CD4-positive, CD25-positive, alpha-beta regulatory T cell (primary cell): ENCODE data around the gene BRWD1. TPM values are rescaled to one million over a fixed set of nuclear protein-coding genes. Genes with fewer than 3 reads are reported as not detected.
A peak's percentile ranks its signal among the peaks of the same experiment; 100 is the strongest.

ENCODE experiments used
- ATAC-seq, 2 donors: fragments of 150-1000 bp; cut with Tn5 transposase; one replicate each; pipeline ENCODE4 v1.10.0; 2021; ENCODE audit warnings: low read depth in 2 of 2, moderate number of reproducible peaks in 2 of 2, moderate library complexity in 1 of 2
- DNase-seq, 3 donors: peaks; one replicate each; pipeline versions ENCODE4 v3.0.0 to v3.0.0-alpha.2; 2012 to 2022; ENCODE audit warnings: mixed read lengths in 1 of 3
- H3K27ac ChIP-seq: one replicate; pipeline ENCODE4 v1.7.0; 2013; ENCODE audit warnings: mild to moderate bottlenecking, low read length; ENCODE audit not compliant: insufficient read depth, poor library complexity, severe bottlenecking
- H3K27me3 ChIP-seq: one replicate; pipeline ENCODE4 v1.7.0; 2013; ENCODE audit warnings: low read length; ENCODE audit not compliant: control insufficient read depth, insufficient read depth
- H3K36me3 ChIP-seq: one replicate; pipeline ENCODE4 v1.7.0; 2013; ENCODE audit warnings: mild to moderate bottlenecking, low read length, moderate library complexity; ENCODE audit not compliant: control insufficient read depth, insufficient read depth
- H3K4me1 ChIP-seq: 2 replicates; pipeline ENCODE4 v1.7.0; 2013; ENCODE audit warnings: mild to moderate bottlenecking, low read length; ENCODE audit not compliant: insufficient read depth, control insufficient read depth, poor library complexity, severe bottlenecking
- H3K4me3 ChIP-seq: one replicate; pipeline ENCODE4 v1.7.0; 2013; ENCODE audit warnings: low read depth, mild to moderate bottlenecking, low read length, moderate library complexity
- H3K9me3 ChIP-seq, 2 experiments: 1 replicate in 1 of 2; 2 replicates in 1 of 2; pipeline ENCODE4 v1.7.0; 2013; ENCODE audit warnings: low read length in 2 of 2, mild to moderate bottlenecking in 1 of 2, moderate library complexity in 1 of 2; ENCODE audit not compliant: control insufficient read depth in 2 of 2
- H3K27ac Mint-ChIP-seq, 3 donors: one replicate each; pipeline ENCODE4 v1.8.0; 2020 to 2022; ENCODE audit warnings: mild to moderate bottlenecking in 3 of 3, mixed read lengths in 3 of 3, moderate library complexity in 2 of 3
- H3K27me3 Mint-ChIP-seq: one replicate; pipeline ENCODE4 v1.8.0; 2022; ENCODE audit warnings: mild to moderate bottlenecking, mixed read lengths
- H3K36me3 Mint-ChIP-seq: one replicate; pipeline ENCODE4 v1.8.0; 2020; ENCODE audit warnings: mixed read lengths
- H3K4me1 Mint-ChIP-seq, 4 donors: one replicate each; pipeline ENCODE4 v1.8.0; 2020 to 2022; ENCODE audit warnings: mixed read lengths in 4 of 4, mild to moderate bottlenecking in 1 of 4
- H3K4me3 Mint-ChIP-seq, 4 donors: one replicate each; pipeline ENCODE4 v1.8.0; 2020 to 2022; ENCODE audit warnings: mild to moderate bottlenecking in 4 of 4, mixed read lengths in 4 of 4, moderate library complexity in 3 of 4
- H3K9me3 Mint-ChIP-seq, 7 donors: one replicate each; pipeline ENCODE4 v1.8.0; 2020 to 2022; ENCODE audit warnings: mixed read lengths in 7 of 7, mild to moderate bottlenecking in 3 of 7, moderate library complexity in 2 of 7
- polyA plus RNA-seq, 4 donors: library from polyadenylated mRNA; unstranded; fragments of 300-500 nt; fragmentation: Illumina TruSeq; gene quantifications; one replicate each; pipeline ENCODE4 v1.2.3, GENCODE V29; 2021
- total RNA-seq: library from RNA; stranded (reverse); gene quantifications from one replicate; pipeline ENCODE4 v1.2.3, GENCODE V29; 2022

BRWD1 gene
- total RNA-seq (110 TPM), polyA plus RNA-seq (10 to 100 TPM; 33.9 to 44.1 (median 41.1) TPM)

DNA sequence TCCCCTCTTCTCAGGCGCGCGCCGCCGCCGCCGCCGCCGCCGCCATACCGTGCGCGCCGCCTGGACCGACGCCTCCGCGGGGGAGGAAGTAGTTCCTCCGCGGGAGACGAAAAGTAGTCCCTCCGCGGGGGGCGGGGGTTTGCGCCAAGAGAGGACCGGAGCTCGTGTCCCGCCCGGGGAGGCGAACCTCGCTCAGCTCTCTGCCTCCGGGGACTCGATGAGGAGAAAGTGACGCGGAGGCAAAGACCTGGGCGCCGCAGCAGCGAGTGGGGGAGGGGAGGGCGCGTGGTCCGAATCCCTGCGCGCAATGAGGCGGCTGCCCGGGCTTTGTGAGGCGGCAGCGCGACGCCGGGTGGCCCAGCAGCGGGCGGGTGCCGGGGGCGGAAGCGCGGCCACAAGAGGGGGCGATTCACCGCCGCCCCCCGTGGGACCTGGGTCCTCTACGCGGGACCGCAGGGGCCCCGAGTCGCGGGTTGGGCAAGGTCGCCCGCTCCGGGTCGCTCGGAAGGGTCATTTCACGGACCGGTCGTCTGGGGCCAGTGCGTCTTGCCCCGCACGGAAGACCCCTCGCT lies at the start of gene BRWD1:
BRWD1 (minus strand) TSS at position 62 of the 572 bp plus-strand sequence. CDS start 141 bp downstream, outside the sequence.
- Histone ChIP-seq H3K9me3 (no peaks in the 10 kb centered on the region), H3K36me3 (peaks cover 15% of the 10 kb centered on the region), H3K4me3 (peak within 1 kb of the TSS; percentile 86), H3K27me3 (no peaks in the 10 kb centered on the region), H3K4me1 (peaks cover 40% of the 10 kb centered on the region), H3K27ac (peak within 1 kb of the TSS; percentile 85)
- Mint-ChIP-seq H3K27ac (peak within 1 kb of the TSS; percentile 94 to 97 (median 97)), H3K27me3 (peaks cover 14% of the 10 kb centered on the region), H3K36me3 (peaks cover 15% of the 10 kb centered on the region), H3K9me3 (peaks cover 0 to 5% (median 0%) of the 10 kb centered on the region in 7 donors), H3K4me3 (peak within 1 kb of the TSS; percentile 90 to 98 (median 92)), H3K4me1 (peaks cover 6 to 53% (median 40%) of the 10 kb centered on the region in 4 donors)
- DNase-seq (peak; percentile 68 to 91 (median 88)), ATAC-seq (peak; percentile 52 to 55)

DNA sequence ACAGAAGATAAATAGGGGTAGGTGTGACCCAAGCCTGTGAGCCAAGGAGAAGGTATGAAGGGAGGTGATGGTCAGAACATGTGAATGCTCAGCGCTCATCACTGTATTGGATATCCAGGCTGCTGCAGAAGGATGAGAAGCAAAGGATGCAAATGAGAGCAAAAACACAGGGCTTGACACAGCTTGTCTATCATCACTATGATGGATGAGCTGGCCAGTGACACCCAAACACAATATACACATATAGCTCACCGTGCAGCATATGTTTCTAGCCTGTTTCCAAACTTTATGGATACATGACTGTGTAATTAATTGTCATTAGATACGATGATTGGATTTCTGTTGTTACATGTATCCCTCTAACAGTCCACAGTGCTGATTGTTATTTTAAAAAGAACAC lies 49.3 kb upstream of the BRWD1 start:
- Histone ChIP-seq H3K27ac (no peak overlapping the region), H3K27me3 (peaks cover 4% of the 10 kb centered on the region), H3K4me1 (no peaks in the 10 kb centered on the region), H3K36me3 (no peaks in the 10 kb centered on the region), H3K4me3 (no peak overlapping the region), H3K9me3 (no peaks in the 10 kb centered on the region)
- Mint-ChIP-seq H3K4me1 (no peaks in the 10 kb centered on the region), H3K36me3 (peaks cover 10% of the 10 kb centered on the region), H3K4me3 (no peak overlapping the region), H3K27ac (no peak overlapping the region), H3K27me3 (peaks cover 21% of the 10 kb centered on the region), H3K9me3 (peaks cover 0 to 2% (median 0%) of the 10 kb centered on the region in 7 donors)
- no peak for ATAC-seq
- no peak for DNase-seq

GRCh38 chr21:39359382-39359781 lies 46.0 kb upstream of the BRWD1 start:
- no peak overlapping the region for H3K4me3 ChIP-seq
- Mint-ChIP-seq H3K4me3 (no peak overlapping the region), H3K36me3 (peaks cover 5% of the 10 kb centered on the region), H3K27me3 (peaks cover 28% of the 10 kb centered on the region), H3K9me3 (peaks cover 0 to 1% (median 0%) of the 10 kb centered on the region in 7 donors), H3K27ac (no peak overlapping the region), H3K4me1 (no peaks in the 10 kb centered on the region)
- no peaks in the 10 kb centered on the region for H3K36me3 ChIP-seq
- H3K4me1 ChIP-seq: no peaks in the 10 kb centered on the region
- H3K27me3 ChIP-seq: peaks cover 6% of the 10 kb centered on the region
- ATAC-seq: no peak
- DNase-seq: no peak
- H3K9me3 ChIP-seq: no peaks in the 10 kb centered on the region
- H3K27ac ChIP-seq: no peak overlapping the region

- no peak overlapping the region for H3K27ac Mint-ChIP-seq
- Histone ChIP-seq H3K4me3 (no peak overlapping the region), H3K36me3 (no peaks in the 10 kb centered on the region), H3K9me3 (no peaks in the 10 kb centered on the region), H3K27me3 (peaks cover 3% of the 10 kb centered on the region), H3K27ac (no peak overlapping the region), H3K4me1 (peaks cover 6% of the 10 kb centered on the region)
- no peak overlapping the region for H3K4me3 Mint-ChIP-seq
- peaks cover 37% of the 10 kb centered on the region for H3K27me3 Mint-ChIP-seq
- DNase-seq (no peak), ATAC-seq (no peak)
- H3K9me3 Mint-ChIP-seq: peaks cover 0 to 2% (median 0%) of the 10 kb centered on the region in 7 donors
- no peaks in the 10 kb centered on the region for H3K36me3 Mint-ChIP-seq
- H3K4me1 Mint-ChIP-seq: peaks cover 0 to 13% (median 6%) of the 10 kb centered on the region in 4 donors
These were observed 39.9 kb upstream of the BRWD1 start for GRCh38 chr21:39353295-39353694.

- Histone ChIP-seq H3K9me3 (no peaks in the 10 kb centered on the region), H3K27me3 (peaks cover 2% of the 10 kb centered on the region), H3K4me3 (peak overlapping the region; percentile 86), H3K27ac (peak overlapping the region; percentile 88), H3K36me3 (peaks cover 9% of the 10 kb centered on the region), H3K4me1 (peaks cover 31% of the 10 kb centered on the region)
- no peak for DNase-seq
- Mint-ChIP-seq H3K4me1 (peaks cover 21 to 37% (median 29%) of the 10 kb centered on the region in 4 donors), H3K4me3 (peak overlapping the region; percentile 96 to 98 (median 97)), H3K27me3 (peaks cover 25% of the 10 kb centered on the region), H3K27ac (peak overlapping the region; percentile 61 to 97 (median 88)), H3K36me3 (peaks cover 11% of the 10 kb centered on the region), H3K9me3 (peaks cover 0 to 2% (median 0%) of the 10 kb centered on the region in 7 donors)
- no peak for ATAC-seq
These were observed 36.9 kb upstream of the BRWD1 start for GRCh38 chr21:39350094-39351005.

DNA sequence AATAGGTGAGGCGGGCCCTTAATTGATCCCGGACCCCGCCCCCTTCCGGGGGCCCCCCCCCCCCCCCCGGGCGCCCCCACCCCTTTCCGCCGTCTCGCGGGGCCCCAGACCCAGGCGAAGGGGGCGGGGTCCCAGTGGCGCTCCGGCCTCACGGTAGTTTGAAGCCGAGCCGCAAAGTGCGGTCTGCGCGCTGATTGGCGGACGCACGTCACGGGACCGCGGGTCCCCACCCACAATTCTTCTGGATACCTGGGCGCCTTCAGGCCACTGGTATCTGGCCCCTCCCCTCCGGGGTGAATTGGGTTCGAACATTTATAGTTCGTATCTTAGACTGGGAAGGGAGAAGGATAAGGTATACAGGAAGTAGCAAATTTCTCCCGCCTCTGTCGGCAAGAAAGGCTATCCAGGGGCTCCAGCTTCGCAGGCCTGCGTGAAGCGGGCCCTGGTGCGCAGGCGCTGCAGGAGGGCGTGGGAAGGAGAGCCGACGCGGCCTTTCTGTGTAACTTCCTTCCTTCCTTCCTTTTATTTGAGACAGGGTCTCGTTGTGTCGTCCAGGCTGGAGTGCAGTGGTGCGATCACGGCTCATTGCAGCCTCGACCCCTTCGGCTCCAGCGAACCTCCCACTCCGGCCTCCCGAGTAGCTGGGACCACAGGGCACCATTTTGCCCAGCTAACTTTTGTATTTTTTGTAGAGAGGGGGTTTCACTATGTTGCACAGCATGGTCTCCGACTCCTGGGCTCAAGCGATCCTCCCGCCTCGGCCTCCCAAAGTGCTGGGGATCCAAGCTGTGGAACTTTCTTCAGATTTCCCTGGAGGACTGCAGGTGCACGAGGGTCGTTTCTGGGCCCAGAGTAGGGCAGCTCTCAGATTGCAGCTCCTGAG lies 36.0 kb upstream of the BRWD1 start:
- Mint-ChIP-seq H3K4me3 (peak overlapping the region; percentile 96 to 98 (median 97)), H3K27me3 (peaks cover 21% of the 10 kb centered on the region), H3K9me3 (peaks cover 0 to 2% (median 0%) of the 10 kb centered on the region in 7 donors), H3K4me1 (peaks cover 26 to 44% (median 36%) of the 10 kb centered on the region in 4 donors), H3K27ac (peak overlapping the region; percentile 95 to 98 (median 97)), H3K36me3 (peaks cover 18% of the 10 kb centered on the region)
- Histone ChIP-seq H3K27me3 (no peaks in the 10 kb centered on the region), H3K36me3 (peaks cover 16% of the 10 kb centered on the region), H3K4me1 (peaks cover 33% of the 10 kb centered on the region), H3K4me3 (peak overlapping the region; percentile 86), H3K27ac (peak overlapping the region; percentile 88), H3K9me3 (no peaks in the 10 kb centered on the region)
- peak; percentile 88 to 89 for ATAC-seq
- DNase-seq: peak; percentile 94 to 98 (median 97)
